Skeletal muscle satellite cell (primary cell): ENCODE data around the gene ABCA1.

Experiments used
- H3K27me3 ChIP-seq: 2 replicates; pipeline ENCODE4 v1.7.0; 2013; ENCODE audit warnings: low read length; ENCODE audit not compliant: control insufficient read depth, insufficient read depth
- H3K36me3 ChIP-seq: 2 replicates; pipeline ENCODE4 v1.7.0; 2013; ENCODE audit warnings: mild to moderate bottlenecking, control low read depth, low read length; ENCODE audit not compliant: insufficient read depth
- H3K4me1 ChIP-seq: 2 replicates; pipeline ENCODE4 v1.7.0; 2013; ENCODE audit warnings: low read length; ENCODE audit not compliant: control insufficient read depth, insufficient read depth
- H3K4me2 ChIP-seq: 2 replicates; pipeline ENCODE4 v1.7.0; 2013; ENCODE audit warnings: mild to moderate bottlenecking, low read length
- H3K4me3 ChIP-seq: 2 replicates; pipeline ENCODE4 v1.7.0; 2013; ENCODE audit warnings: low read length
- H3K9ac ChIP-seq: 2 replicates; pipeline ENCODE4 v1.7.0; 2013; ENCODE audit warnings: mild to moderate bottlenecking, low read depth, low read length, moderate library complexity
- H3K9me3 ChIP-seq: replicated peaks from 2 replicates; pipeline ENCODE4 v1.7.0; 2013; ENCODE audit warnings: mild to moderate bottlenecking, control low read depth, low read length

Gene ABCA1

GRCh38 chr9:104802110-104802509 lies 125.8 kb downstream of the ABCA1 start:
- Histone ChIP-seq H3K9ac (no peak overlapping the region), H3K9me3 (no peaks in the 10 kb centered on the region), H3K4me1 (no peaks in the 10 kb centered on the region), H3K36me3 (peaks cover 6% of the 10 kb centered on the region), H3K4me3 (no peak overlapping the region), H3K27me3 (no peaks in the 10 kb centered on the region), H3K4me2 (no peak overlapping the region)

GRCh38 chr9:104800068-104800785 lies 127.7 kb downstream of the ABCA1 start:
- no peaks in the 10 kb centered on the region for H3K27me3 ChIP-seq
- no peaks in the 10 kb centered on the region for H3K4me1 ChIP-seq
- no peak overlapping the region for H3K4me3 ChIP-seq
- H3K36me3 ChIP-seq, result peaks cover 6% of the 10 kb centered on the region
- H3K9me3 ChIP-seq, result no peaks in the 10 kb centered on the region
- H3K9ac ChIP-seq, result no peak overlapping the region
- H3K4me2 ChIP-seq, result no peak overlapping the region

GRCh38 chr9:104798209-104798995 lies 129.6 kb downstream of the ABCA1 start:
- no peak overlapping the region for H3K4me3 ChIP-seq
- H3K36me3 ChIP-seq, result no peaks in the 10 kb centered on the region
- H3K4me2 ChIP-seq, result no peak overlapping the region
- no peaks in the 10 kb centered on the region for H3K4me1 ChIP-seq
- H3K9me3 ChIP-seq, result no peaks in the 10 kb centered on the region
- H3K9ac ChIP-seq, result no peak overlapping the region
- H3K27me3 ChIP-seq, result no peaks in the 10 kb centered on the region

GRCh38 chr9:104795857-104796256 lies 132.1 kb downstream of the ABCA1 start:
- Histone ChIP-seq H3K4me2 (no peak overlapping the region), H3K4me1 (no peaks in the 10 kb centered on the region), H3K4me3 (no peak overlapping the region), H3K9me3 (no peaks in the 10 kb centered on the region), H3K9ac (no peak overlapping the region), H3K27me3 (no peaks in the 10 kb centered on the region), H3K36me3 (no peaks in the 10 kb centered on the region)

- H3K4me1 ChIP-seq, result no peaks in the 10 kb centered on the region
- no peaks in the 10 kb centered on the region for H3K36me3 ChIP-seq
- no peak overlapping the region for H3K4me2 ChIP-seq
- H3K4me3 ChIP-seq, result no peak overlapping the region
- no peak overlapping the region for H3K9ac ChIP-seq
- H3K27me3 ChIP-seq, result no peaks in the 10 kb centered on the region
- no peaks in the 10 kb centered on the region for H3K9me3 ChIP-seq
These were observed 132.9 kb downstream of the ABCA1 start for GRCh38 chr9:104795082-104795481.

GRCh38 chr9:104794070-104794469 lies 133.9 kb downstream of the ABCA1 start:
- Histone ChIP-seq H3K4me3 (no peak overlapping the region), H3K9ac (no peak overlapping the region), H3K9me3 (no peaks in the 10 kb centered on the region), H3K4me1 (no peaks in the 10 kb centered on the region), H3K36me3 (peaks cover under 1% of the 10 kb centered on the region), H3K27me3 (no peaks in the 10 kb centered on the region), H3K4me2 (no peak overlapping the region)

- no peaks in the 10 kb centered on the region for H3K27me3 ChIP-seq
- H3K9ac ChIP-seq, result no peak overlapping the region
- no peak overlapping the region for H3K4me2 ChIP-seq
- H3K4me1 ChIP-seq, result no peaks in the 10 kb centered on the region
- H3K4me3 ChIP-seq, result no peak overlapping the region
- H3K36me3 ChIP-seq, result peaks cover 4% of the 10 kb centered on the region
- no peaks in the 10 kb centered on the region for H3K9me3 ChIP-seq
These were observed 139.7 kb downstream of the ABCA1 start for GRCh38 chr9:104788251-104788650.

- H3K4me2 ChIP-seq, result no peak overlapping the region
- H3K4me1 ChIP-seq, result no peaks in the 10 kb centered on the region
- no peaks in the 10 kb centered on the region for H3K27me3 ChIP-seq
- no peak overlapping the region for H3K4me3 ChIP-seq
- no peaks in the 10 kb centered on the region for H3K9me3 ChIP-seq
- peaks cover 4% of the 10 kb centered on the region for H3K36me3 ChIP-seq
- no peak overlapping the region for H3K9ac ChIP-seq
These were observed 140.5 kb downstream of the ABCA1 start for GRCh38 chr9:104787306-104788015.

- no peaks in the 10 kb centered on the region for H3K9me3 ChIP-seq
- H3K27me3 ChIP-seq, result no peaks in the 10 kb centered on the region
- H3K36me3 ChIP-seq, result peaks cover 4% of the 10 kb centered on the region
- no peaks in the 10 kb centered on the region for H3K4me1 ChIP-seq
- H3K4me2 ChIP-seq, result no peak overlapping the region
- H3K4me3 ChIP-seq, result no peak overlapping the region
- no peak overlapping the region for H3K9ac ChIP-seq
These were observed 141.7 kb downstream of the ABCA1 start for GRCh38 chr9:104786293-104786692.

GRCh38 chr9:104784098-104784497 lies 143.9 kb downstream of the ABCA1 start:
- Histone ChIP-seq H3K27me3 (no peaks in the 10 kb centered on the region), H3K9me3 (no peaks in the 10 kb centered on the region), H3K4me1 (no peaks in the 10 kb centered on the region), H3K36me3 (peaks cover 4% of the 10 kb centered on the region), H3K4me2 (no peak overlapping the region), H3K4me3 (no peak overlapping the region), H3K9ac (no peak overlapping the region)

GRCh38 chr9:104783588-104783987 lies 144.4 kb downstream of the ABCA1 start:
- Histone ChIP-seq H3K27me3 (no peaks in the 10 kb centered on the region), H3K36me3 (no peaks in the 10 kb centered on the region), H3K4me3 (no peak overlapping the region), H3K9ac (no peak overlapping the region), H3K4me1 (no peaks in the 10 kb centered on the region), H3K9me3 (no peaks in the 10 kb centered on the region), H3K4me2 (no peak overlapping the region)
